Nephron (organoid): ENCODE results near the gene SNX32.

Source experiments
- H3K27ac Mint-ChIP-seq, 3 experiments: 2 replicates each; pipeline ENCODE4 v1.8.0; 2020; ENCODE audit warnings: mixed read lengths in 3 of 3, mild to moderate bottlenecking in 2 of 3, moderate library complexity in 1 of 3
- H3K27me3 Mint-ChIP-seq: 2 replicates; pipeline ENCODE4 v1.8.0; 2021; ENCODE audit warnings: low read depth, mild to moderate bottlenecking, moderate library complexity, mixed read lengths
- H3K36me3 Mint-ChIP-seq: 2 replicates; pipeline ENCODE4 v1.8.0; 2020; ENCODE audit warnings: low read depth, mixed read lengths
- H3K4me1 Mint-ChIP-seq: 2 replicates; pipeline ENCODE4 v1.8.0; 2020; ENCODE audit warnings: mixed read lengths
- H3K4me3 Mint-ChIP-seq, 3 experiments: 2 replicates each; pipeline ENCODE4 v1.8.0; 2020; ENCODE audit warnings: mild to moderate bottlenecking in 3 of 3, mixed read lengths in 3 of 3, moderate library complexity in 2 of 3
- H3K9me3 Mint-ChIP-seq: 2 replicates; pipeline ENCODE4 v1.8.0; 2020; ENCODE audit warnings: mixed read lengths
- CTCF ChIP-seq, 3 experiments: fragments of 200-600 bp; sonication (generic); IDR thresholded peaks; one replicate each; pipeline ENCODE4 v1.5.0; 2021; ENCODE audit warnings: antibody characterized with exemption in 3 of 3; ENCODE audit not compliant: unreplicated experiment in 3 of 3

The SNX32 gene

DNA sequence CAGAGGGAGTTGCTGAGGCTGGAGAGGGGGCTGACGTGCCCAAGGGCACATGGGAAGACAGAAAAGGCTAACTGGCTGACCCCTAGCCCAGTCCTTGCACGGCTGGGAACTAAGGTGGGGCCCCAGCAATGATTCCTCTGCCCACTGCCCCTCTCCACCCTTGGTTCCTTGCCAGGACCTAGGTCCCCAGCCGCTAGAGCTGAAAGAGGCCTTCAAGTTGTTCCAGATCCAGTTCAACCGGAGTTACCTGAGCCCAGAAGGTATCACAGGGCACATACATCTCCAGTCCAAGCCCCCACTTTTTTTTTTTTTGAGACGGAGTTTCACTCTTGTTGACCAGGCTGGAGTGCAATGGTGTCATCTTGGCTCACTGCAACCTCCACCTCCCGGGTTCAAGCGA lies 46.3 kb downstream of the SNX32 start:
- Mint-ChIP-seq H3K4me3 (no peak overlapping the region), H3K27ac (no peak overlapping the region), H3K27me3 (no peaks in the 10 kb centered on the region), H3K4me1 (peaks cover 5% of the 10 kb centered on the region), H3K36me3 (peaks cover 16% of the 10 kb centered on the region), H3K9me3 (no peaks in the 10 kb centered on the region)
- no peak for TF ChIP-seq CTCF (IDR thresholded peaks at IDR 0.05; ENCODE audit: unreplicated experiment in 3 of 3)

GRCh38 chr11:65880844-65881421 lies 47.2 kb downstream of the SNX32 start:
- Mint-ChIP-seq H3K4me3 (no peak overlapping the region), H3K27ac (no peak overlapping the region), H3K27me3 (no peaks in the 10 kb centered on the region), H3K9me3 (no peaks in the 10 kb centered on the region), H3K4me1 (peaks cover 5% of the 10 kb centered on the region), H3K36me3 (peaks cover 18% of the 10 kb centered on the region)
- no peak for TF ChIP-seq CTCF (IDR thresholded peaks at IDR 0.05; ENCODE audit: unreplicated experiment in 3 of 3)

DNA sequence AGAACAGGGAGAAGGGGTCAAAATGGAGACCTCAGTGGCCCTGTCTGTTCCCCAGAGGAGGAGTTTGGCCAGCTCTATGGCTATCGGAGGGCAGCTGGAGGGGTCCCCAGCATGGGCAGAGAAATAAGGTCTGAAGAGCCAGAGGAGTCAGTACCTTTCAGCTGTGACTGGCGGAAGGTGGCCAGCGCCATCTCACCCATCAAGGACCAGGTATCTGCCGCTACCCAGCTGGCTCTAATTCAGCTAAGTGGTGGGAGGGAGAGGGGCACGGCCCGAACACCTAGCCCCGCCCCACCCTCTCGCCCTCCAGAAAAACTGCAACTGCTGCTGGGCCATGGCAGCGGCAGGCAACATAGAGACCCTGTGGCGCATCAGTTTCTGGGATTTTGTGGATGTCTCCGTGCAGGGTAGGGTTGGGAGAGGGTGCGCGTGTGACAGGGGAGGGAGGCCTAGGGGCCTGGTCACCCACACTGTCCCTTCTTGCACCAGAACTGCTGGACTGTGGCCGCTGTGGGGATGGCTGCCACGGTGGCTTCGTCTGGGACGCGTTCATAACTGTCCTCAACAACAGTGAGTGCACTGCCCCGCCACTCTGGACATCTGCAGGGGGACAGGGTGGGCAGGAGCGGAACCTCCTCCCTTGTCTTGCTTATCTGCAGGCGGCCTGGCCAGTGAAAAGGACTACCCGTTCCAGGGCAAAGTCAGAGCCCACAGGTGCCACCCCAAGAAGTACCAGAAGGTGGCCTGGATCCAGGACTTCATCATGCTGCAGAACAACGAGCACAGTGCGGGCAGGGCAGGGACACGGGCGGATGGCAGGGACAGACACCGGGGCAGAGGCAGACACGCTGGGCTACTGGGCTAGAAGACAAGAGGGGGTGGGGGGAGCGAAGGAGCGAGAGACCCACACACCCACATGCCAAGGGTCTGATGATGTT lies 48.6 kb downstream of the SNX32 start:
- Mint-ChIP-seq H3K4me1 (peaks cover 13% of the 10 kb centered on the region), H3K9me3 (no peaks in the 10 kb centered on the region), H3K27ac (no peak overlapping the region), H3K4me3 (peak overlapping the region in 1 of 3 experiments; percentile 23), H3K27me3 (no peaks in the 10 kb centered on the region), H3K36me3 (peaks cover 25% of the 10 kb centered on the region)
- TF ChIP-seq CTCF (IDR thresholded peaks at IDR 0.05; ENCODE audit: unreplicated experiment in 3 of 3) = no peak

- no peaks in the 10 kb centered on the region for H3K9me3 Mint-ChIP-seq
- peaks cover 13% of the 10 kb centered on the region for H3K4me1 Mint-ChIP-seq
- H3K4me3 Mint-ChIP-seq = no peak overlapping the region
- no peak overlapping the region for H3K27ac Mint-ChIP-seq
- peaks cover 25% of the 10 kb centered on the region for H3K36me3 Mint-ChIP-seq
- H3K27me3 Mint-ChIP-seq = no peaks in the 10 kb centered on the region
- TF ChIP-seq CTCF (IDR thresholded peaks at IDR 0.05; ENCODE audit: unreplicated experiment in 3 of 3) = no peak
Measured at GRCh38 chr11:65883058-65883761, 49.4 kb downstream of the SNX32 start.

DNA sequence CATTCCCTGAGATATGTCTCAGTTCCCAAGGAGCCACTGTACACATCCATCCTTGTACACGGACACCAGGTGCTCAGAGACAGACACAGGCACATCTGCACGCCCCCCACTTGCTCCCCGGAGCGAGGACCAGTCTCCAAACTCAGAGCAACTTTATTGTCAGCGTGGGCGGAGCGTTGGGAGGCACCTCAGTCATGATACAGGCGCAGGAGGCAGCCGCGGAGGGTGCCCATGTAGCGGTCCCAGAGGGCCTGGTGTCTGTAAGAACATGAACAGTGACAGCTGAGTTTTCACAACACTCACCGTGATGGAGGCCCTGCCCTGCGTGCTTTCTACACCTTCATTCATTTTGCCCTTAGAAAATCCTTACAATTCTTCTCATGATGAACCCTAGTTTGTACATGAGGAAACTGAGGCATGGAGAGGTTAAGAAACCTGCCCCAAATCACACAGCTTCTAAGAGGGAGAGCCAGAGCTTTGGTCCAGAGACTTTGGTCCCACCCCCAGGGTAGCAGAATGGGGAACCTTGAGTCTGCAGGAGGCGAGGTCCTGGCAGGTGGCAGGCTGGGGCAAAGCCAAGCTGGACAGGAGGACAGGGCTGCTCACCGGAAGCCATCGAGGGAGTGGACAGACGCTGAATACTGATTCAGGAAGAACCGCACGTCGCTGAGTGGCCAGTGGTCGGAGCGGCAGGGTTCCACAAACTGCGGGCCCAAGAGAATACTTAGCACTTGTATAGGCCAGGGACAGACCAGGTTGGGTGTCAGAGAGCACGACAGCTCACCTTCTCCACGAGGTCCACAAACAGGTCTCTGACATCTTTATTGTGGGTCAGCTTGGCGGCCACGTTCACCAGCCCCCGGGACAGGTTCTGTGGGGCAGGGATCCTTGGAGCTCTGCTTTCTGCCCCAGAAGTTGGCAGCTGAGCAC lies 50.3 kb downstream of the SNX32 start:
- Mint-ChIP-seq H3K27me3 (no peaks in the 10 kb centered on the region), H3K9me3 (no peaks in the 10 kb centered on the region), H3K36me3 (peaks cover 25% of the 10 kb centered on the region), H3K4me1 (peaks cover 18% of the 10 kb centered on the region), H3K4me3 (no peak overlapping the region), H3K27ac (peak overlapping the region in 1 of 3 experiments; percentile 60)
- TF ChIP-seq CTCF (IDR thresholded peaks at IDR 0.05; ENCODE audit: unreplicated experiment in 3 of 3) = no peak
